GM10248 (cell line): ENCODE measurements around the gene KIF26B.

Experiments used
- CTCF ChIA-PET: fragments of 300-600 bp; sonication (Branson Sonifier 250); formaldehyde crosslinking; extraction: SDS; loops from one replicate; lab custom pipeline; 2021; ENCODE audit warnings: antibody characterized with exemption; lab: Yijun Ruan, JAX
- POLR2A ChIA-PET: fragments of 350-650 bp; sonication (Branson Sonifier 250); formaldehyde crosslinking; extraction: SDS; loops from one replicate; lab custom pipeline; 2020; ENCODE audit warnings: antibody characterized with exemption; lab: Yijun Ruan, JAX
- DNase-seq: peaks from one replicate; pipeline ENCODE4 v3.0.0; 2012; ENCODE audit errors: extremely low spot score
- CTCF ChIP-seq: IDR thresholded peaks from 2 replicates; pipeline ENCODE4 v1.5.1; 2012; ENCODE audit warnings: mild to moderate bottlenecking, low read depth; ENCODE audit errors: extremely low read depth, missing control alignments, control extremely low read depth

Gene KIF26B

GRCh38 chr1:245622332-245623014, 467.7 kb downstream of the KIF26B start:
- no peak for DNase-seq
- ChIA-PET CTCF (interaction anchor here (0.6 kb wide), 1 partner anchor 8 kb away, joined by 3 read pairs; no protein-coding TSS in a partner anchor), POLR2A (no interaction called here)
- no peak for TF ChIP-seq CTCF

- no peak for TF ChIP-seq CTCF
- CTCF ChIA-PET: no interaction called here
- DNase-seq: no peak
- POLR2A ChIA-PET: no interaction called here
These were observed 486.6 kb downstream of the KIF26B start for GRCh38 chr1:245641384-245641783.

- no peak for DNase-seq
- ChIA-PET POLR2A (no interaction called here), CTCF (interaction anchor here (1.0 to 1.4 kb wide), 2 partner anchors 22 to 42 kb away, joined by 3 to 5 read pairs; no protein-coding TSS in a partner anchor)
- no peak for TF ChIP-seq CTCF
These were observed 490.6 kb downstream of the KIF26B start for GRCh38 chr1:245645406-245645805.

GRCh38 chr1:245645894-245646293, 491.1 kb downstream of the KIF26B start:
- CTCF ChIA-PET: interaction anchor here (1.0 to 1.4 kb wide), 5 partner anchors 9 to 44 kb away, joined by 3 to 5 read pairs (median 3); no protein-coding TSS in a partner anchor
- peak; percentile 50 for DNase-seq

GRCh38 chr1:245648749-245649522, 494.2 kb downstream of the KIF26B start:
- TF ChIP-seq CTCF: no peak
- ChIA-PET POLR2A (interaction anchor here (0.7 kb wide), 1 partner anchor 122 kb away, joined by 5 read pairs; no protein-coding TSS in a partner anchor), CTCF (interaction anchor here (1.0 kb wide), 1 partner anchor 10 kb away, joined by 4 read pairs; no protein-coding TSS in a partner anchor)
- no peak for DNase-seq

More at GRCh38 chr1:245645894-245646293, 491.1 kb downstream of the KIF26B start:
- no peak for TF ChIP-seq CTCF
- POLR2A ChIA-PET: no interaction called here

GRCh38 chr1:245649666-245650065, 494.9 kb downstream of the KIF26B start:
- ChIA-PET CTCF (interaction anchor here (1.0 to 2.1 kb wide), 2 partner anchors 9 to 10 kb away, joined by 4 to 9 read pairs; no protein-coding TSS in a partner anchor), POLR2A (no interaction called here)
- DNase-seq: no peak
- no peak for TF ChIP-seq CTCF
